ENCODE results near the gene MAP1A.
"Not testable (repeated sequence)": the region's sequence is repeated elsewhere in the genome, so short reads cannot be mapped to it uniquely, and the experiment has no call there.

The MAP1A gene

GRCh38 chr15:43531018-43531670 lies 13.7 kb downstream of the MAP1A start:
- no peak for DNase-seq

DNA sequence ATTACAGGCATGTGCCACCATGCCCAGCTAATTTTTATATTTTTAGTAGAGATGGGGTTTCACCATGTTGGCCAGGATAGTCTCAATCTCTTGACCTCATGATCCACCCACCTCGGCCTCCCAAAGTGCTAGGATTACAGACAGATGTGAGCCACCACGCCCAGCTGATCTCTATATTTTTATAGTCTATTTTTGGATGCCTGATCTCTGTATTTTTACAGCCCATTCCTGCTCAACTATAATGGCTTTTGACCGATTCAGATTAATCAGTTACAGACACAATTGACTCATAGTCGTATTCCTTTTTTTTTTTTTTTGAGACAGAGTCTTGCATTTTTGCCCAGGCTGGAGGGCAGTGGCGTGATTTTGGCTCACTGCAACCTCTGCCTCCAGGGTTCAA lies 15.4 kb downstream of the MAP1A start:
- DNase-seq: not testable (repeated sequence)

GRCh38 chr15:43534897-43535296 lies 17.5 kb downstream of the MAP1A start:
- no peak for DNase-seq

DNA sequence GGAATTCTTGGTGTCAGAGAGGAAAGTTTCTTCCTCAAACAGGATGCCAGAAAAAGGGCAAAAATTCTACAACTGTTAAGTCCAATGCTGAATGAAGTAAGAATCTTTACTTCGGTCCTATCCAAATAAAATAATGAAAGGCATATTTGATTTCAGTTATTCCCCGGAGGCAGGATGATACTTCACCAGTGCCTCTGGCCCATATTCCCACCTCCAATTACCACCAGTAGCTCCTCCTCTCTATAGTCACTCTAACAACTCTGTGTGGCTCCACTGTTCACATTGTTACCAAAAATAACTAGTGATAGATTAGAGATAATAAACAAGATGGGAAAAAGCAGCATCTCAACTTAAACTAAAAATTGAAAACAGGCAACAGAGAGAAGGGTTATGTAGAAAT lies 20.7 kb downstream of the MAP1A start:
- DNase-seq: no peak

DNA sequence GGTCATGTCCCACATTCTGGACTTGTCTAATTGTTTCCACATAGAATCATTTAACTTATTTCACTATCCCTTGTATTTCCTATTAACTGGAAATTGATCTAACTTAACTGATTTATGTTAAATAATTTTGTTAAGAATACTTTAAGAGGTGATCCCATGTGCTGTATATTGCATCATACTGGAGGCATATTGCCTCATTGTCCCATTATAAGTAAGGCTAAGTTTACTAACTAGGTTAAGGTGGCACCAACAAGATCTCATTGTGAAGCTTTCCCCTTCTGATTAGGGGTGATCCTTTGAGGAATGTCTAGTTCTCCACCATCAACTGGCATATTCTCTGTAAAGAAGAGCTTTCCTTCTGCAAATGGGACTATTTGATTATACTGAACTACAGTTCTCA lies 24.4 kb downstream of the MAP1A start:
- no peak for DNase-seq

GRCh38 chr15:43544266-43544665 lies 26.9 kb downstream of the MAP1A start:
- no peak for DNase-seq

- no peak for DNase-seq
Measured at GRCh38 chr15:43545426-43545825, 28.0 kb downstream of the MAP1A start.

DNA sequence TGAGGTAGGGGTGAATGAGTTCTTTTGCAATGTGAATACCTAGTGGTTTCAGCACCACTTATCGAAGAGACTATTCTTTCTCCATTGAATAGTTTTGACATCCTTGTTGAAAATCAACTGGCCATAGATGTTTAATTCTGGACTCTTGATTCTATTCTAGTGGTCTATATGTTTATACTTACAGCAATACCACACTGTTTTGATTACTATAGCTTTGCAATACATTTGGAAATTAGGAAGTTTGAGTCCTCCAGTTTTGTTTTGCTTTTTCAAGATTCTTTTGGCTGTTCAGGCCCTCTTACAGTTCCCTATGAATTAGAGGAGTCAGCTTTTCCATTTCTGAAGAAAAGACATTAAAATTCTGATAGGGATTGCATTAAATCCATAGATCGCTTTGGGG lies 30.1 kb downstream of the MAP1A start:
- DNase-seq: no peak

GRCh38 chr15:43550527-43551363 lies 33.3 kb downstream of the MAP1A start:
- DNase-seq: no peak

GRCh38 chr15:43552256-43552655 lies 34.8 kb downstream of the MAP1A start:
- no peak for DNase-seq

- no peak for DNase-seq
Measured at GRCh38 chr15:43552986-43553385, 35.6 kb downstream of the MAP1A start.

- not testable (repeated sequence) for DNase-seq
Measured at GRCh38 chr15:43562753-43563152, 45.3 kb downstream of the MAP1A start.

GRCh38 chr15:43563793-43564192 lies 46.4 kb downstream of the MAP1A start:
- DNase-seq: not testable (repeated sequence)

- DNase-seq: not testable (repeated sequence)
Measured at GRCh38 chr15:43566615-43567014, 49.2 kb downstream of the MAP1A start.

GRCh38 chr15:43574607-43575006 lies 57.2 kb downstream of the MAP1A start:
- DNase-seq: not testable (repeated sequence)
